HepG2 (cell line): ENCODE results near the gene CPLANE2. TPM values are rescaled to one million over a fixed set of nuclear protein-coding genes. Genes with fewer than 3 reads are reported as not detected.

Experiments
- CTCF ChIP-seq: sonication (generic); formaldehyde crosslinking; IDR thresholded peaks from 2 replicates; pipeline ENCODE4 v1.5.0; 2020; ENCODE audit warnings: mild to moderate bottlenecking, missing genetic modification reagents, moderate library complexity
- HNRNPK ChIP-seq: fragments of 200-400 bp; formaldehyde crosslinking; IDR thresholded peaks from 2 replicates; pipeline ENCODE4 v1.6.1; 2018; ENCODE audit warnings: low read length, low read depth, moderate library complexity, mild to moderate bottlenecking; ENCODE audit not compliant: poor library complexity, severe bottlenecking
- KAT2B ChIP-seq: fragments of 150-350 bp; IDR thresholded peaks from 2 replicates; pipeline ENCODE4 v1.6.1; 2014; ENCODE audit warnings: low read depth, low read length, borderline replicate concordance
- MAZ ChIP-seq, 2 experiments: sonication (generic) in 1 of 2; formaldehyde crosslinking in 1 of 2; IDR thresholded peaks; 2 replicates each; pipeline versions ENCODE4 v1.5.0 to v1.6.1; 2012 to 2020; ENCODE audit warnings: low read depth in 2 of 2, mild to moderate bottlenecking in 2 of 2, borderline replicate concordance in 1 of 2, improper control_type of control experiment in 1 of 2, low read length in 1 of 2, missing genetic modification reagents in 1 of 2, moderate library complexity in 1 of 2
- PCBP2 ChIP-seq: fragments of 200-400 bp; formaldehyde crosslinking; optimal IDR thresholded peaks from 2 replicates; pipeline ENCODE3; 2018; ENCODE audit warnings: low read length, low read depth; ENCODE audit not compliant: poor library complexity, severe bottlenecking
- PHF21A ChIP-seq: sonication (generic); formaldehyde crosslinking; IDR thresholded peaks from 2 replicates; pipeline ENCODE4 v1.5.0; 2020; ENCODE audit warnings: mild to moderate bottlenecking, missing genetic modification reagents
- PITX1 ChIP-seq: sonication (generic); formaldehyde crosslinking; IDR thresholded peaks from 2 replicates; pipeline ENCODE4 v1.5.1; 2020; ENCODE audit warnings: mild to moderate bottlenecking, missing genetic modification reagents
- POLR2AphosphoS2 ChIP-seq: IDR thresholded peaks from 2 replicates; pipeline ENCODE4 v1.6.1; 2011; ENCODE audit warnings: low read depth, low read length, improper control_type of control experiment
- POLR2AphosphoS5 ChIP-seq: IDR thresholded peaks from 2 replicates; pipeline ENCODE4 v1.6.1; 2012; ENCODE audit warnings: low read depth, low read length
- SSRP1 ChIP-seq: IDR thresholded peaks from 2 replicates; pipeline ENCODE4 v1.6.1; 2016; ENCODE audit warnings: control low read depth
- ZKSCAN1 ChIP-seq: fragments of 150-350 bp; IDR thresholded peaks from 2 replicates; pipeline ENCODE4 v1.6.1; 2014; ENCODE audit warnings: low read length
- ZNF556 ChIP-seq: sonication (generic); formaldehyde crosslinking; IDR thresholded peaks from 2 replicates; pipeline ENCODE4 v1.4.0; 2020; ENCODE audit warnings: mild to moderate bottlenecking, missing genetic modification reagents, borderline replicate concordance
- ZNF574 ChIP-seq: sonication (generic); formaldehyde crosslinking; IDR thresholded peaks from 2 replicates; pipeline ENCODE4 v1.4.0; 2020; ENCODE audit warnings: missing genetic modification reagents
- ZNF878 ChIP-seq: sonication (generic); formaldehyde crosslinking; IDR thresholded peaks from 2 replicates; pipeline ENCODE4 v1.8.1; 2023; ENCODE audit warnings: mild to moderate bottlenecking, missing genetic modification reagents, moderate library complexity
- ZSCAN22 ChIP-seq: sonication (generic); formaldehyde crosslinking; IDR thresholded peaks from 2 replicates; pipeline ENCODE4 v1.4.0; 2020; ENCODE audit warnings: mild to moderate bottlenecking, missing genetic modification reagents
- polyA plus RNA-seq, 8 experiments: library from polyadenylated mRNA; depleted of rRNA in 3 of 8; stranded (reverse) in 7 of 8; unstranded in 1 of 8; fragments of >200 nt; fragmentation: Illumina TruSeq in 4 of 8; extraction: Trizol in 4 of 8; gene quantifications; 2 replicates each; pipeline versions ENCODE4 v1.2.1 to v1.2.3, GENCODE V29; 2011 to 2016; ENCODE audit warnings: low read depth in 4 of 8, missing spikeins in 1 of 8, mixed read lengths in 1 of 8; ENCODE audit not compliant: insufficient read depth in 1 of 8
- total RNA-seq, 5 experiments: library from RNA; depleted of rRNA; stranded (reverse); fragments of >200 nt; fragmentation: Illumina TruSeq; extraction: Trizol; gene quantifications; 2 replicates each; pipeline ENCODE4 v1.2.3, GENCODE V29; 2016; ENCODE audit warnings: low read depth in 1 of 5
- TF ChIP-seq, protein P1 (sequence below): sonication (generic); formaldehyde crosslinking; IDR thresholded peaks from 2 replicates; pipeline ENCODE4 v1.5.1; 2020; ENCODE audit warnings: mild to moderate bottlenecking, missing genetic modification reagents
- TF ChIP-seq, protein P2 (sequence below): sonication (generic); formaldehyde crosslinking; IDR thresholded peaks from 2 replicates; pipeline ENCODE4 v1.4.0; 2020; ENCODE audit warnings: missing genetic modification reagents
- TF ChIP-seq, protein P3 (sequence below): sonication (generic); formaldehyde crosslinking; IDR thresholded peaks from 2 replicates; pipeline ENCODE4 v1.8.1; 2023; ENCODE audit warnings: missing genetic modification reagents, inconsistent platforms, borderline replicate concordance

CPLANE2 gene
- total and polyA plus RNA-seq, 2 of the 13 experiments (the other 11 are each of a cell fraction or from before 2014, with no cell fraction given) = 0.29 to 1.6 TPM

DNA sequence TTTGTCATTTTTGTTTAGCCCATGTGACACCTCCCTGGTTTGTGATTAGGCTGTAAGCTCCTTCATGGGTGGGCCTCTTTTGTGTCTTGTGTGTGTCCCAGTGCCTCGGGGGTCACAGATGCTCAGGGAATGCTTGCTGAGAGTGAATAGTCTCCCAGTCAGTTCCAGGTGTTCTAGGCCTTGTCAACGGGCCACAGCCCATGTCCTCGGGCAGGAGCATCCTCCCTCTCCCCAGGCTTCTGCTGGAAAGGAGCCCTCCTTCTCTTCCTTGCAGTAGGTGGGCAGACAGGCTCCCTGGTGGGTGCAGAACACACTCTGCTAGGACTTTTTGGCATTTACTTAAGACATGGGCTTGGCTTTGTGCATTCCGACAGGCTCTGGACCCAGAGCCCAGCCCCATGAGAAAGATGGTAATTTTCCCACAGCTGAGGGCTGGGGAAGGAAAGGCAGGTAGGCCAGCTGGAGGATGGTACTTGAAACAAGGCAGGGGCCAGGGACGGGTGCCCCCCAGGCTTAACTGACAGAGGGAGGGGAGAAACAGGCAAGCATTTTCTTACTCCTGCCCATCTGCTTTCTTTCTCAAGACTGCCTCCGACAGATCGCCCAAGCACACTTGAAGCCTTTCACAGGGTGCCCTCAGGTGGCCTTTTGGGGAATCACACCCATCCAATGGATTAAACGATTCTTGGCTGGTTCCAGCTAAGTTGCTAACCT, 7.1 kb upstream of the CPLANE2 start (continued):
- TF ChIP-seq ZKSCAN1 = no peak
- TF ChIP-seq PHF21A (CRISPR knock-in tag) = no peak
- no peak for TF ChIP-seq SSRP1 (CRISPR knock-in tag)
- no peak for TF ChIP-seq MAZ (IDR thresholded peaks at IDR 0.05; ENCODE audit: borderline replicate concordance, low read depth, low read length)
- no peak for TF ChIP-seq MAZ (CRISPR knock-in tag; IDR thresholded peaks at IDR 0.05; ENCODE audit: low read depth)
- no peak for TF ChIP-seq ZNF556 (CRISPR knock-in tag)
- TF ChIP-seq, protein P1, sequence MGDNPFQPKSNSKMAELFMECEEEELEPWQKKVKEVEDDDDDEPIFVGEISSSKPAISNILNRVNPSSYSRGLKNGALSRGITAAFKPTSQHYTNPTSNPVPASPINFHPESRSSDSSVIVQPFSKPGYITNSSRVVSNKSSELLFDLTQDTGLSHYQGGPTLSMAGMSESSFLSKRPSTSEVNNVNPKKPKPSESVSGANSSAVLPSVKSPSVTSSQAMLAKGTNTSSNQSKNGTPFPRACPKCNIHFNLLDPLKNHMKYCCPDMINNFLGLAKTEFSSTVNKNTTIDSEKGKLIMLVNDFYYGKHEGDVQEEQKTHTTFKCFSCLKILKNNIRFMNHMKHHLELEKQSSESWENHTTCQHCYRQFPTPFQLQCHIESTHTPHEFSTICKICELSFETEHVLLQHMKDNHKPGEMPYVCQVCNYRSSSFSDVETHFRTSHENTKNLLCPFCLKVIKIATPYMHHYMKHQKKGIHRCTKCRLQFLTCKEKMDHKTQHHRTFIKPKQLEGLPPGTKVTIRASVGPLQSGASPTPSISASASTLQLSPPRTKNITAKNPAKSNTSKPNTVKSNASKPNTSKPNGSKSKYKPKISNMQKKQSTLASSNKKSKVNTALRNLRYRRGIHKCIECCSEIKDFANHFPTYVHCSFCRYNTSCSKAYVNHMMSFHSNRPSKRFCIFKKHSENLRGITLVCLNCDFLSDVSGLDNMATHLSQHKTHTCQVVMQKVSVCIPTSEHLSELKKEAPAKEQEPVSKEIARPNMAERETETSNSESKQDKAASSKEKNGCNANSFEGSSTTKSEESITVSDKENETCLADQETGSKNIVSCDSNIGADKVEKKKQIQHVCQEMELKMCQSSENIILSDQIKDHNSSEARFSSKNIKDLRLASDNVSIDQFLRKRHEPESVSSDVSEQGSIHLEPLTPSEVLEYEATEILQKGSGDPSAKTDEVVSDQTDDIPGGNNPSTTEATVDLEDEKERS (CRISPR knock-in tag) = no peak
- TF ChIP-seq, protein P2, sequence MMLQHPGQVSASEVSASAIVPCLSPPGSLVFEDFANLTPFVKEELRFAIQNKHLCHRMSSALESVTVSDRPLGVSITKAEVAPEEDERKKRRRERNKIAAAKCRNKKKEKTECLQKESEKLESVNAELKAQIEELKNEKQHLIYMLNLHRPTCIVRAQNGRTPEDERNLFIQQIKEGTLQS (CRISPR knock-in tag) = no peak
- no peak for TF ChIP-seq PITX1 (CRISPR knock-in tag)
- TF ChIP-seq CTCF (CRISPR knock-in tag) = peak; percentile 88
- TF ChIP-seq HNRNPK = no peak
- no peak for TF ChIP-seq KAT2B
- TF ChIP-seq PCBP2 = no peak
- no peak for TF ChIP-seq ZSCAN22 (CRISPR knock-in tag)
- TF ChIP-seq ZNF878 = 0 out of 2 replicates have a peak, but pooled peaks have one; percentile 39
- no peak for TF ChIP-seq POLR2AphosphoS5
- 0 out of 2 replicates have a peak, but pooled peaks have one; percentile 16 for TF ChIP-seq ZNF574
- TF ChIP-seq, protein P3, sequence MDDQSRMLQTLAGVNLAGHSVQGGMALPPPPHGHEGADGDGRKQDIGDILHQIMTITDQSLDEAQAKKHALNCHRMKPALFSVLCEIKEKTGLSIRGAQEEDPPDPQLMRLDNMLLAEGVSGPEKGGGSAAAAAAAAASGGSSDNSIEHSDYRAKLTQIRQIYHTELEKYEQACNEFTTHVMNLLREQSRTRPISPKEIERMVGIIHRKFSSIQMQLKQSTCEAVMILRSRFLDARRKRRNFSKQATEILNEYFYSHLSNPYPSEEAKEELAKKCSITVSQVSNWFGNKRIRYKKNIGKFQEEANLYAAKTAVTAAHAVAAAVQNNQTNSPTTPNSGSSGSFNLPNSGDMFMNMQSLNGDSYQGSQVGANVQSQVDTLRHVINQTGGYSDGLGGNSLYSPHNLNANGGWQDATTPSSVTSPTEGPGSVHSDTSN (CRISPR knock-in tag) = no peak
- TF ChIP-seq POLR2AphosphoS2 = no peak
